H1 (cell line): Measurements from ENCODE around the gene IRF4.

Source experiments
- CHD2 ChIP-seq: IDR thresholded peaks from 2 replicates; pipeline ENCODE4 v1.6.1; 2012; ENCODE audit warnings: low read length, improper control_type of control experiment
- EZH2 ChIP-seq: fragments of 200-600 bp; sonication (generic); IDR thresholded peaks from 2 replicates; pipeline ENCODE4 v1.7.1; 2012; ENCODE audit warnings: low read depth, mild to moderate bottlenecking, moderate library complexity, low read length, inconsistent platforms; ENCODE audit not compliant: severe bottlenecking
- FOSL1 ChIP-seq: IDR thresholded peaks from 2 replicates; pipeline ENCODE4 v1.6.1; 2011; ENCODE audit warnings: mild to moderate bottlenecking, low read depth, low read length, moderate library complexity; ENCODE audit not compliant: insufficient read depth
- POLR2A ChIP-seq, 2 experiments: IDR thresholded peaks; 1 replicate in 1 of 2; 2 replicates in 1 of 2; pipeline ENCODE4 v1.6.1; 2011; ENCODE audit warnings: low read depth in 2 of 2, low read length in 2 of 2, mild to moderate bottlenecking in 2 of 2; ENCODE audit errors: control extremely low read depth in 1 of 2
- POLR2AphosphoS5 ChIP-seq: IDR thresholded peaks from 2 replicates; pipeline ENCODE4 v1.6.1; 2011; ENCODE audit warnings: low read depth, low read length
- RFX5 ChIP-seq: IDR thresholded peaks from 2 replicates; pipeline ENCODE4 v1.6.1; 2011; ENCODE audit warnings: low read depth, low read length, improper control_type of control experiment, borderline replicate concordance
- SP2 ChIP-seq: IDR thresholded peaks from 2 replicates; pipeline ENCODE4 v1.6.1; 2012; ENCODE audit warnings: mild to moderate bottlenecking, low read length, inconsistent platforms
- SP4 ChIP-seq: IDR thresholded peaks from 2 replicates; pipeline ENCODE4 v1.6.1; 2012; ENCODE audit warnings: low read length, inconsistent platforms
- TAF1 ChIP-seq: IDR thresholded peaks from 2 replicates; pipeline ENCODE4 v1.6.1; 2011; ENCODE audit warnings: mild to moderate bottlenecking, low read depth, low read length
- TF ChIP-seq, protein P1 (sequence below), 3 experiments: IDR thresholded peaks; 1 replicate in 2 of 3; 2 replicates in 1 of 3; pipeline versions ENCODE4 v1.5.1 to v1.6.1; 2011; ENCODE audit warnings: low read length in 3 of 3, mild to moderate bottlenecking in 3 of 3, inconsistent platforms in 2 of 3, low read depth in 1 of 3, moderate library complexity in 1 of 3; ENCODE audit not compliant: insufficient read depth in 1 of 3; ENCODE audit errors: control extremely low read depth in 1 of 3
- TF ChIP-seq, protein P2 (sequence below): IDR thresholded peaks from 2 replicates; pipeline ENCODE4 v1.6.1; 2011; ENCODE audit warnings: low read length, improper control_type of control experiment

DNA sequence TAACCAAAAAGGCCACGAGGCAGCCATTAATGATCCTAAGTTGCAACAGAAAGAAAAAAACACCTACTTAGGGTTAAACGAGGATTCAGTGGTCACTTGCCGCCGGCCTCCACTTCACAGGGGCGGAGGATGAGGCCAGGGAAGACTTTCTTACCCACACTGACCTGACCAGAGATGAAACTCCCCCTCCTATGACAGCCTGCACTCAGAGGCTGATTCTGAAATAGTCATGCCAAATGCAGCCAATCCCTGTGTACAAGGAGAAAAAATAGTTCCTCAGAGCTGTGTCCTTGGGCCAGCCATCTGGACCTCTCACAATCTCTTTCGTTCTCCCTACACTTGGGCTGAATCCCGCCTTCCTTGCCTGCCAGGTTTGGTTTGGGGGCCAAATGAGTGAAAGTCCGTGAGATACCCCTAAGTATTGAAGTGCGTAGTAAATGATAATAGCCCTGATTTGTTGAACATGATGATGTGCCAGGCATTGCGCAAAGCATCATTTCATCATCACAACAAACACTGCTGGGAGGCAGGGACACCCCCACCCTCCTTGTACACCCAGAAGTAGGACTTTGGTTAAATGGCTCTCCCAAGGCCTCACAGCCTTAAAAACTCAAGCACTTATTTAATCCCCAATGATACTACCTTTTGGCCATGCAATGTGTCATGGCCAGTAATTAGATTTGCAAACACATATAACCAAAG lies 3.2 kb upstream of the IRF4 start:
- TF ChIP-seq TAF1 (no peak), FOSL1 (no peak), EZH2 (no peak), CHD2 (no peak), POLR2A (IDR thresholded peaks at IDR 0.05; ENCODE audit: control extremely low read depth in 1 of 2, low read depth in 2 of 2, low read length in 2 of 2) (no peak), RFX5 (no peak), POLR2AphosphoS5 (no peak), SP4 (no peak), SP2 (no peak)
- TF ChIP-seq, protein P1, sequence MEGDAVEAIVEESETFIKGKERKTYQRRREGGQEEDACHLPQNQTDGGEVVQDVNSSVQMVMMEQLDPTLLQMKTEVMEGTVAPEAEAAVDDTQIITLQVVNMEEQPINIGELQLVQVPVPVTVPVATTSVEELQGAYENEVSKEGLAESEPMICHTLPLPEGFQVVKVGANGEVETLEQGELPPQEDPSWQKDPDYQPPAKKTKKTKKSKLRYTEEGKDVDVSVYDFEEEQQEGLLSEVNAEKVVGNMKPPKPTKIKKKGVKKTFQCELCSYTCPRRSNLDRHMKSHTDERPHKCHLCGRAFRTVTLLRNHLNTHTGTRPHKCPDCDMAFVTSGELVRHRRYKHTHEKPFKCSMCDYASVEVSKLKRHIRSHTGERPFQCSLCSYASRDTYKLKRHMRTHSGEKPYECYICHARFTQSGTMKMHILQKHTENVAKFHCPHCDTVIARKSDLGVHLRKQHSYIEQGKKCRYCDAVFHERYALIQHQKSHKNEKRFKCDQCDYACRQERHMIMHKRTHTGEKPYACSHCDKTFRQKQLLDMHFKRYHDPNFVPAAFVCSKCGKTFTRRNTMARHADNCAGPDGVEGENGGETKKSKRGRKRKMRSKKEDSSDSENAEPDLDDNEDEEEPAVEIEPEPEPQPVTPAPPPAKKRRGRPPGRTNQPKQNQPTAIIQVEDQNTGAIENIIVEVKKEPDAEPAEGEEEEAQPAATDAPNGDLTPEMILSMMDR (IDR thresholded peaks at IDR 0.05; ENCODE audit: control extremely low read depth in 1 of 3, insufficient read depth in 1 of 3, low read depth in 1 of 3, low read length in 3 of 3), result no peak
- TF ChIP-seq, protein P2, sequence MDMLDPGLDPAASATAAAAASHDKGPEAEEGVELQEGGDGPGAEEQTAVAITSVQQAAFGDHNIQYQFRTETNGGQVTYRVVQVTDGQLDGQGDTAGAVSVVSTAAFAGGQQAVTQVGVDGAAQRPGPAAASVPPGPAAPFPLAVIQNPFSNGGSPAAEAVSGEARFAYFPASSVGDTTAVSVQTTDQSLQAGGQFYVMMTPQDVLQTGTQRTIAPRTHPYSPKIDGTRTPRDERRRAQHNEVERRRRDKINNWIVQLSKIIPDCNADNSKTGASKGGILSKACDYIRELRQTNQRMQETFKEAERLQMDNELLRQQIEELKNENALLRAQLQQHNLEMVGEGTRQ, result no peak
